D721Med (cell line): ENCODE measurements around the gene RPS6KL1.

ENCODE experiments used
- DNase-seq: peaks from one replicate; pipeline ENCODE4 v3.0.0; 2011; ENCODE audit warnings: low spot score; ENCODE audit not compliant: insufficient read length
- FAIRE-seq: peaks from 2 replicates; lab custom pipeline; 2011; peaks lifted over from hg19 to GRCh38; lab: Jason Lieb, UNC
- CTCF ChIP-seq: IDR thresholded peaks from 2 replicates; pipeline ENCODE4 v1.5.1; 2012; ENCODE audit warnings: mild to moderate bottlenecking, control low read depth; ENCODE audit not compliant: insufficient read depth; ENCODE audit errors: missing control alignments

Gene RPS6KL1

GRCh38 chr14:74917178-74917543 is 5.9 kb downstream of the RPS6KL1 start:
- FAIRE-seq (no peak), DNase-seq (no peak)
- TF ChIP-seq CTCF, result no peak

- no peak for FAIRE-seq
- no peak for DNase-seq
- TF ChIP-seq CTCF, result no peak
Measured at GRCh38 chr14:74915826-74916225, 7.2 kb downstream of the RPS6KL1 start.

- no peak for FAIRE-seq
- no peak for DNase-seq
- no peak for TF ChIP-seq CTCF
Measured at GRCh38 chr14:74915426-74915825, 7.6 kb downstream of the RPS6KL1 start.

GRCh38 chr14:74913986-74914573 is 9.0 kb downstream of the RPS6KL1 start:
- TF ChIP-seq CTCF, result peak; percentile 63
- DNase-seq (no peak), FAIRE-seq (no peak)

- TF ChIP-seq CTCF, result no peak
- DNase-seq, result no peak
- FAIRE-seq, result no peak
Measured at GRCh38 chr14:74913393-74913910, 9.6 kb downstream of the RPS6KL1 start.

- TF ChIP-seq CTCF, result no peak
- DNase-seq, result no peak
- FAIRE-seq, result no peak
Measured at GRCh38 chr14:74912801-74913200, 10.3 kb downstream of the RPS6KL1 start.

GRCh38 chr14:74912111-74912510 is 10.9 kb downstream of the RPS6KL1 start:
- FAIRE-seq (no peak), DNase-seq (no peak)
- no peak for TF ChIP-seq CTCF
